Hematopoietic multipotent progenitor cell (in vitro differentiated cells): Measurements from ENCODE around the gene CCNJL. TPM values are rescaled to one million over a fixed set of nuclear protein-coding genes. Genes with fewer than 3 reads are reported as not detected.

Experiments
- DNase-seq, 3 donors: peaks; one replicate each; pipeline ENCODE4 v3.0.0-alpha.2; 2011 to 2015; ENCODE audit warnings: low read depth in 2 of 3, low spot score in 2 of 3
- small RNA-seq: library from RNA; depleted of rRNA; stranded (forward); fragments of <200 nt; gene quantifications from one replicate; pipeline ENCODE3, GENCODE V24; 2012
- total RNA-seq: library from RNA; depleted of rRNA; stranded (reverse); fragments of >200 nt; gene quantifications from one replicate; pipeline ENCODE4 v1.2.3, GENCODE V29; 2012

The CCNJL gene
- total RNA-seq, 1 donor, result 0.54 TPM

- DNase-seq, result no peak
Measured at GRCh38 chr5:160233215-160233614, 79.1 kb downstream of the CCNJL start.

GRCh38 chr5:160231783-160232342 lies 80.5 kb downstream of the CCNJL start:
- DNase-seq, result no peak

- no peak for DNase-seq
Measured at GRCh38 chr5:160230686-160231527, 81.5 kb downstream of the CCNJL start.

GRCh38 chr5:160229190-160229742 lies 83.1 kb downstream of the CCNJL start, which contains the start of gene FABP6:
FABP6 (plus strand) TSS chr5:160229506; CDS start chr5:160229558, 52 bp downstream.
- no peak for DNase-seq

GRCh38 chr5:160227012-160227411 lies 85.4 kb downstream of the CCNJL start:
- DNase-seq, result no peak

GRCh38 chr5:160221082-160221481 lies 91.3 kb downstream of the CCNJL start:
- DNase-seq, result no peak

GRCh38 chr5:160219356-160219755 lies 93.0 kb downstream of the CCNJL start:
- no peak for DNase-seq

- no peak for DNase-seq
Measured at GRCh38 chr5:160213537-160213936, 98.8 kb downstream of the CCNJL start.

GRCh38 chr5:160211352-160211751 lies 101.0 kb downstream of the CCNJL start:
- no peak for DNase-seq

- no peak for DNase-seq
Measured at GRCh38 chr5:160210606-160211005, 101.8 kb downstream of the CCNJL start.

GRCh38 chr5:160209917-160210316 lies 102.4 kb downstream of the CCNJL start:
- DNase-seq, result no peak

GRCh38 chr5:160207061-160207460 lies 105.3 kb downstream of the CCNJL start:
- DNase-seq, result no peak

Small RNA genes within 50 kb of the gene (small RNA-seq; reads per million reads assigned to genes)
- gene AC112191.3, result not detected

Other genes starting within 250 kb of the CCNJL start
- 19.9 TPM for gene PWWP2A, start 193.1 kb downstream of the CCNJL start, total RNA-seq
- not detected for gene FABP6, start 83.1 kb downstream of the CCNJL start, total RNA-seq
- gene C1QTNF2, start 58.1 kb upstream of the CCNJL start, total RNA-seq, result 0.27 TPM
- 2.4 TPM for gene FAM200C, start 87.5 kb upstream of the CCNJL start, total RNA-seq
- 21.5 TPM for gene SLU7, start 106.5 kb upstream of the CCNJL start, total RNA-seq
- 19.9 TPM for gene PTTG1, start 109.3 kb upstream of the CCNJL start, total RNA-seq